Measurements from ENCODE around the gene TMEM134. TPM values are rescaled to one million over a fixed set of nuclear protein-coding genes. Genes with fewer than 3 reads are reported as not detected.
A peak's percentile ranks its signal among the peaks of the same experiment; 100 is the strongest.

Gene TMEM134
- total RNA-seq, 1 experiment from 2014 or later = 36.0 TPM

- DNase-seq (ENCODE audit: low spot score) = peak; percentile 92
- ChIA-PET POLR2A (ENCODE audit: low non-redundant PET) (no interaction called here), CTCF (interaction anchor here (1.0 kb wide), 1 partner anchor 15 kb away, joined by 4 read pairs; the partner anchor contains the start of gene PPP1CA)
- H3K27ac ChIP-seq (ENCODE audit: low read depth, low read length, poor library complexity, severe bottlenecking) = peak overlapping the region; percentile 27
- intact Hi-C loops (cut with micrococcal nuclease; ENCODE audit: unreplicated experiment) = no loop called here
- H3K9me3 ChIP-seq (ENCODE audit: low read depth, low read length, poor library complexity, severe bottlenecking) = no peaks in the 10 kb centered on the region
- peaks cover 36% of the 10 kb centered on the region for H3K4me1 ChIP-seq (ENCODE audit: insufficient read depth, low read length, poor library complexity, severe bottlenecking)
- no peak for TF ChIP-seq EZH2 (IDR thresholded peaks at IDR 0.05; ENCODE audit: borderline replicate concordance, low read depth, low read length, poor library complexity, severe bottlenecking)
- TF ChIP-seq, protein P1, sequence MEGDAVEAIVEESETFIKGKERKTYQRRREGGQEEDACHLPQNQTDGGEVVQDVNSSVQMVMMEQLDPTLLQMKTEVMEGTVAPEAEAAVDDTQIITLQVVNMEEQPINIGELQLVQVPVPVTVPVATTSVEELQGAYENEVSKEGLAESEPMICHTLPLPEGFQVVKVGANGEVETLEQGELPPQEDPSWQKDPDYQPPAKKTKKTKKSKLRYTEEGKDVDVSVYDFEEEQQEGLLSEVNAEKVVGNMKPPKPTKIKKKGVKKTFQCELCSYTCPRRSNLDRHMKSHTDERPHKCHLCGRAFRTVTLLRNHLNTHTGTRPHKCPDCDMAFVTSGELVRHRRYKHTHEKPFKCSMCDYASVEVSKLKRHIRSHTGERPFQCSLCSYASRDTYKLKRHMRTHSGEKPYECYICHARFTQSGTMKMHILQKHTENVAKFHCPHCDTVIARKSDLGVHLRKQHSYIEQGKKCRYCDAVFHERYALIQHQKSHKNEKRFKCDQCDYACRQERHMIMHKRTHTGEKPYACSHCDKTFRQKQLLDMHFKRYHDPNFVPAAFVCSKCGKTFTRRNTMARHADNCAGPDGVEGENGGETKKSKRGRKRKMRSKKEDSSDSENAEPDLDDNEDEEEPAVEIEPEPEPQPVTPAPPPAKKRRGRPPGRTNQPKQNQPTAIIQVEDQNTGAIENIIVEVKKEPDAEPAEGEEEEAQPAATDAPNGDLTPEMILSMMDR (conservative IDR thresholded peaks at IDR 0.05; ENCODE audit: low read depth, low read length) = no peak
- H3K27me3 ChIP-seq (replicated peaks; ENCODE audit: insufficient read depth, low read depth, low read length, poor library complexity) = no peaks in the 10 kb centered on the region
- H3K36me3 ChIP-seq (ENCODE audit: insufficient read depth, low read length, poor library complexity, severe bottlenecking) = no peaks in the 10 kb centered on the region
- no peak overlapping the region for H3K4me3 ChIP-seq (ENCODE audit: low read depth, low read length, poor library complexity, severe bottlenecking)
- BruUV-seq (replicated peaks) = no TSS peak
These were observed 52.4 kb downstream of the TMEM134 start for GRCh38 chr11:67416416-67417335.

- Histone ChIP-seq H3K27ac (ENCODE audit: low read depth, low read length, poor library complexity, severe bottlenecking) (no peak within 1 kb of the TSS), H3K9me3 (ENCODE audit: low read depth, low read length, poor library complexity, severe bottlenecking) (no peaks in the 10 kb centered on the region), H3K36me3 (ENCODE audit: insufficient read depth, low read length, poor library complexity, severe bottlenecking) (no peaks in the 10 kb centered on the region), H3K27me3 (replicated peaks; ENCODE audit: insufficient read depth, low read depth, low read length, poor library complexity) (no peaks in the 10 kb centered on the region), H3K4me1 (ENCODE audit: insufficient read depth, low read length, poor library complexity, severe bottlenecking) (peaks cover 36% of the 10 kb centered on the region), H3K4me3 (ENCODE audit: low read depth, low read length, poor library complexity, severe bottlenecking) (peak within 1 kb of the TSS; percentile 37)
- DNase-seq (ENCODE audit: low spot score) = no peak
- intact Hi-C loops (cut with micrococcal nuclease; ENCODE audit: unreplicated experiment) = no loop called here
- TF ChIP-seq EZH2 (IDR thresholded peaks at IDR 0.05; ENCODE audit: borderline replicate concordance, low read depth, low read length, poor library complexity, severe bottlenecking) = no peak
- TF ChIP-seq, protein P1 (conservative IDR thresholded peaks at IDR 0.05; ENCODE audit: low read depth, low read length) = no peak
- BruUV-seq (replicated peaks) = no TSS peak
- ChIA-PET POLR2A (ENCODE audit: low non-redundant PET) (no interaction called here), CTCF (no interaction called here)
These were observed 53.3 kb downstream of the TMEM134 start, which contains the start of gene CARNS1 for GRCh38 chr11:67415501-67416304. Gene CARNS1 (plus strand): TSS chr11:67415678. CDS start chr11:67416200, 522 bp downstream.

DNA sequence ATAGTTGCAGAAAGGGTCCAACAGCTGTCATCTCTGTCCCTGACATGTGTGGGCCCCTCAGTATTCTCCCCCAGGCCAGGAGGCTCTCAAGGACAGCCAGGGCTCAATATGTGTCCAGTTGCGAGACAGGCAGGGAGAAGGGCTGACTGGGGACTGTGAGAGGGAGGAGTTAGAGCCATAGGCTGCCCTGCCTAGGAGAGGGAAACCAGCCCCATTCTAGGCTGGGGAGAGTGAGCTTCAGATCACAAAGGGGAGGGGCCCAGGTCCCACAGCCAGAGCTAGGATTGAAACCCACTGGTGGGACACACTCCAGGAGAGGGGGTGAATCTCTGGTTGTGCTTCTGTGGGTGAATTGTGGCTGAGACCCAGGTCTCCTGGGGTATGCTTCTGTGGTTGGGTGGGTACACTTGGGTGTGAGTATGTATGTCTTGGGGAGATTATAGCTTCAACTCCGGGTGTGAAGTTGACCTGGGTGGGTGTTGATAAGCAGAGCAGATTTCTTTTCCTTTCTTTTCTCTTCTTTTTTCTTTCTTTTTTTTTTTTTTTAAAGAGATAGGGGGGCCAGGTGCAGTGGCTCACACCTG lies 55.7 kb downstream of the TMEM134 start:
- TF ChIP-seq EZH2 (IDR thresholded peaks at IDR 0.05; ENCODE audit: borderline replicate concordance, low read depth, low read length, poor library complexity, severe bottlenecking) = no peak
- TF ChIP-seq, protein P1 (conservative IDR thresholded peaks at IDR 0.05; ENCODE audit: low read depth, low read length) = no peak

More for the DNA sequence above, 55.7 kb downstream of the TMEM134 start:
- CTCF ChIA-PET = interaction anchor here (1.2 kb wide), 1 partner anchor 12 kb away, joined by 5 read pairs; the partner anchor contains the start of gene PPP1CA
- DNase-seq (ENCODE audit: low spot score) = no peak
- H3K36me3 ChIP-seq (ENCODE audit: insufficient read depth, low read length, poor library complexity, severe bottlenecking) = no peaks in the 10 kb centered on the region
- intact Hi-C loops (cut with micrococcal nuclease; ENCODE audit: unreplicated experiment) = no loop called here
- H3K27me3 ChIP-seq (replicated peaks; ENCODE audit: insufficient read depth, low read depth, low read length, poor library complexity) = no peaks in the 10 kb centered on the region
- peaks cover 25% of the 10 kb centered on the region for H3K4me1 ChIP-seq (ENCODE audit: insufficient read depth, low read length, poor library complexity, severe bottlenecking)
- H3K27ac ChIP-seq (ENCODE audit: low read depth, low read length, poor library complexity, severe bottlenecking) = no peak overlapping the region
- no peaks in the 10 kb centered on the region for H3K9me3 ChIP-seq (ENCODE audit: low read depth, low read length, poor library complexity, severe bottlenecking)
- POLR2A ChIA-PET (ENCODE audit: low non-redundant PET) = interaction anchor here (0.6 kb wide), 1 partner anchor 349 kb away, joined by 10 read pairs; no protein-coding TSS in a partner anchor
- H3K4me3 ChIP-seq (ENCODE audit: low read depth, low read length, poor library complexity, severe bottlenecking) = no peak overlapping the region
- BruUV-seq (replicated peaks) = no TSS peak

Data from A673 (cell line).